ENCODE results near the gene HIRA.

DNA sequence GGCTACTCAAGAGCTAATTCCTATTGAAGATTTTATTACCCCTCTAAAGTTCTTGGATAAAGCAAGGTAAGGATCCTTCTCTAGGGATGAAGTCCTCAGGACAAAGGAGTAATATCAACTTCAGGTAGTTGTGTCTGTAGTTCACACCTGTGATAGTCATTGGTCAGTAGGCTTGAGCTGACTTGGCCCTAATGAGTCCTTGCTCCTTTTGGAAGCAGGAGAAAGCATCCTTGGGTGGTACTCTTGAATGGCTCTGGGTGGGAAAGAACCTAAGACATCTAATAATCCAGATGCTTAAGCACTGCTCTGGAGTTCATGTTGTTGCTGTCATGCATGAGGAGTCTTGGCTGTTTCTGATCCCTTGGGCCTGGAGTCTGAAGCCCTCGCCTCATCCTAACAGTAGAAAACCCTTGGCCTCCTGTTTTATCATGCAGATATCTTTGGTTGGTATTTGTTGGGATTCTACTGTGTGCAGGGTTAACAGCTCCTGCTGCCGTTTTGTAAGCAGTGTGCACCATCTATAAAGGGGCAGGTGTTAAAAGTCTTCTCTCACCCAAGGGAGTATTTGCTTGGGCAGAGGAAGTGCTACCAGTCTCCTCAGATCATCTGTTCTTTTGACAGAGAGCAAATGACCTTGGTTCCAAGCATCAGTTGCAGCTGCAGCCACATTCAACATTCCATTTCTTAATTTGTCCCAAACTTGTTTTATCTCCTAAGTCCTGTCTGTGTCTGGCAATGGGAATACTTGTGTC is 3.5 kb upstream of the HIRA start:
- no peak for TF ChIP-seq EZH2 (IDR thresholded peaks at IDR 0.05; ENCODE audit: borderline replicate concordance, insufficient read depth, low read length, poor library complexity, severe bottlenecking)
- no peak for TF ChIP-seq CTCF (IDR thresholded peaks at IDR 0.05; ENCODE audit: poor library complexity, severe bottlenecking)
- no peak for TF ChIP-seq EP300 (conservative IDR thresholded peaks at IDR 0.05; ENCODE audit: poor library complexity, severe bottlenecking)
- no peak for TF ChIP-seq POLR2AphosphoS5 (IDR thresholded peaks at IDR 0.05)
- TF ChIP-seq SMC3 (conservative IDR thresholded peaks at IDR 0.05; ENCODE audit: poor library complexity), result no peak
- TF ChIP-seq TAF1 (IDR thresholded peaks at IDR 0.05; ENCODE audit: low read depth), result no peak
- no peak for TF ChIP-seq REST (IDR thresholded peaks at IDR 0.05; ENCODE audit: borderline replicate concordance)
- TF ChIP-seq RAD21 (conservative IDR thresholded peaks at IDR 0.05), result no peak

All from neural cell (in vitro differentiated cells).